ENCODE data around the gene CD93.

- TF ChIP-seq EZH2 (IDR thresholded peaks at IDR 0.05; ENCODE audit: borderline replicate concordance, low read length), result no peak
- TF ChIP-seq CTCF (conservative IDR thresholded peaks at IDR 0.05 in 1 of 2, IDR thresholded peaks at IDR 0.05 in 1 of 2; ENCODE audit: extremely low read depth in 1 of 2, insufficient read depth in 1 of 2, low read depth in 1 of 2, low read length in 2 of 2), result peak in 1 of 2 donors; percentile 12
Observed at GRCh38 chr20:23047738-23048214, 38.3 kb downstream of the CD93 start.
